Astrocyte of the cerebellum (primary cell): ENCODE measurements around the gene ROR1.

ENCODE experiments used
- DNase-seq: peaks from one replicate; pipeline ENCODE4 v3.0.0-alpha.2; 2011; ENCODE audit warnings: low read depth
- H3K4me3 ChIP-seq: 2 replicates; pipeline ENCODE4 v1.5.1; 2011; ENCODE audit warnings: mild to moderate bottlenecking, low read depth, low read length, moderate library complexity
- CTCF ChIP-seq: IDR thresholded peaks from 2 replicates; pipeline ENCODE4 v1.5.1; 2012; ENCODE audit warnings: low read length, low read depth, moderate library complexity, mild to moderate bottlenecking; ENCODE audit errors: missing control alignments
- in situ Hi-C: cut with HindIII; loops from 2 replicates; pipeline ENCODE4 v1.10.0; 2017; ENCODE audit warnings: low sequenced_read_pairs

Gene ROR1

GRCh38 chr1:64133036-64133435 lies 359.2 kb downstream of the ROR1 start:
- no peak overlapping the region for H3K4me3 ChIP-seq
- in situ Hi-C loops, result no loop called here
- no peak for TF ChIP-seq CTCF
- peak; percentile 38 for DNase-seq

GRCh38 chr1:64135462-64136223 lies 361.8 kb downstream of the ROR1 start:
- TF ChIP-seq CTCF, result no peak
- no peak overlapping the region for H3K4me3 ChIP-seq
- no peak for DNase-seq
- in situ Hi-C loops, result no loop called here

DNA sequence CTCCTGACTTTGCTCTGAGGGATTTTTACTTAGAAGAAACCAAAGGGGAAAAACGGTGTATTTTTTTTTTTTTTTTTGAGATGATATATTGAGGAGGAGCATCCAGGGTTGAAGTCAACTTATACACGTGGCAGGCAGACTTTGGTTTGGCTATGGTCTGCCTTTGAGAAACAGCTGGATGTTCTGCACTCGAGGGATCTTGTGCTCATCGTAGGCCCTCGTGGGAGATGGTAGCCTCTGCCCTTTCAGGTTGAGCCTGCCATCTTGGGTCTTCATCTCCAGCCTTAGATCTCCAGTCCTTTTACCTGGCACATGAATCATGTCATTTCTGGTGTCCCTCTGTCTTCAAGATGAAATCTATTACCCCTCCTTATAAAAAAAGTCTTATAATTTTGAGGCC lies 362.5 kb downstream of the ROR1 start:
- in situ Hi-C loops, result no loop called here
- no peak for DNase-seq
- no peak overlapping the region for H3K4me3 ChIP-seq
- no peak for TF ChIP-seq CTCF

DNA sequence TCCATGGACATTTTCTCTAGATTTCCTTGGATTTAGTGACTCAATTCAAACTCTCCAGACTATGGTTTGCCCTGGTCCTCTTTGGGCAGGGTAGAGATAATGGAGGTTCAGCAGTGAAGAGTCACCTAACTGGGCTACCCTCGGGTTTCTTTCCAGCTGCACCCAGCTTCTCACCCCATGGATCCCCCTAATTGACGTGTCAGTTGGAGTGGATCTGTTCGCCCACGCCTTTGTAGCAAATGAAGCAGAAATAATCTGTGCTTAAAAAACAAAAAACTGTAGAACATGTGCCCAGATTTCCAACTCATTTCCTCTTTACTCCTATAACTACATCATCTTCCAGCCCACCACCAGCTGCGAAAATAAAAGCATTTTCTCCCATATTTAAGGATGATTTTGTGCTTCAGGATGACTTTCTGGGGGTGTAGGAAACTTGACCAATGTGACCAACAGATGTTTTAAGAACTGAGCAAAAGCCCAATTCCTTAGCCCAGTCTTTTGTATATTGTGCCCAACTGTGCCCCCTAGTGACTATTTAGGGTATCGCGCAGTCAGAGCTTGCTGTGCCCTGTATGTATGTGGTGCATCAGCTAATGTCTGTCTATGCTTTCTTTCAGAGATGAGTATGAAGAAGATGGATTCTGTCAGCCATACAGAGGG lies 363.1 kb downstream of the ROR1 start:
- TF ChIP-seq CTCF, result peak; percentile 92
- in situ Hi-C loops, result no loop called here
- no peak overlapping the region for H3K4me3 ChIP-seq
- DNase-seq, result peak; percentile 92

GRCh38 chr1:64137412-64137803 lies 363.6 kb downstream of the ROR1 start:
- in situ Hi-C loops, result no loop called here
- DNase-seq, result no peak
- no peak overlapping the region for H3K4me3 ChIP-seq
- TF ChIP-seq CTCF, result no peak

DNA sequence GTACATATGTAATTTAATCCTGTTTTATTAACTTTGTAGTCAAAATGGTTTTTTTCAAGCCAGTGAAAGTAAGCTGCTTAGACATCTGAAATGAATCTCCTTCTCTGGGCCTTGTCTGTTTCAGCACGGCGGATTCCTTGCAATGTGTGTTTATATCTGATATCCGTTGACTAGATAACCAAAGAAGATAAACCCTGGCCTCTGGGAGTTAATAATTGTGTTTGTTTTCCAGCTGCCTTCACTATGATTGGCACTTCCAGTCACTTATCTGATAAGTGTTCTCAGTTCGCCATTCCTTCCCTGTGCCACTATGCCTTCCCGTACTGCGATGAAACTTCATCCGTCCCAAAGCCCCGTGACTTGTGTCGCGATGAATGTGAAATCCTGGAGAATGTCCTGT lies 366.1 kb downstream of the ROR1 start:
- TF ChIP-seq CTCF, result no peak
- no peak overlapping the region for H3K4me3 ChIP-seq
- DNase-seq, result no peak
- in situ Hi-C loops, result loop anchor here (5.0 kb wide), 1 partner anchor 107 kb away; no protein-coding TSS in a partner anchor
